Natural killer cell (primary cell): ENCODE data around the gene DLL4. TPM values are rescaled to one million over a fixed set of nuclear protein-coding genes. Genes with fewer than 3 reads are reported as not detected.

Experiments
- ATAC-seq, 3 donors: fragments of 150-1000 bp in 2 of 3; fragments of 200-7000 bp in 1 of 3; cut with Tn5 transposase; 1 replicate in 1 of 3; 2 replicates in 2 of 3; pipeline ENCODE4 v1.10.0; 2021; ENCODE audit warnings: mild to moderate bottlenecking in 2 of 3, moderate library complexity in 2 of 3
- DNase-seq, 2 donors: peaks; one replicate each; pipeline versions ENCODE4 v3.0.0 to v3.0.0-alpha.2; 2013 to 2021; ENCODE audit warnings: mixed read lengths in 1 of 2
- H3K27ac ChIP-seq: one replicate; pipeline ENCODE4 v1.5.1; 2013; ENCODE audit warnings: mild to moderate bottlenecking, low read length
- H3K27me3 ChIP-seq: one replicate; pipeline ENCODE4 v1.6.1; 2013; ENCODE audit warnings: low read length; ENCODE audit not compliant: control insufficient read depth, insufficient read depth
- H3K36me3 ChIP-seq: one replicate; pipeline ENCODE4 v1.6.1; 2013; ENCODE audit warnings: low read length; ENCODE audit not compliant: control insufficient read depth, insufficient read depth
- H3K4me1 ChIP-seq: one replicate; pipeline ENCODE4 v1.6.1; 2013; ENCODE audit warnings: low read length; ENCODE audit not compliant: control insufficient read depth, insufficient read depth
- H3K4me3 ChIP-seq: one replicate; pipeline ENCODE4 v1.5.1; 2013; ENCODE audit warnings: low read length
- H3K9me3 ChIP-seq: one replicate; pipeline ENCODE4 v1.6.1; 2013; ENCODE audit warnings: low read length; ENCODE audit not compliant: control insufficient read depth, insufficient read depth
- H3K27ac Mint-ChIP-seq, 2 donors: one replicate each; pipeline ENCODE4 v1.8.0; 2022; ENCODE audit warnings: mild to moderate bottlenecking in 2 of 2, mixed read lengths in 2 of 2, moderate library complexity in 1 of 2
- H3K27me3 Mint-ChIP-seq, 2 donors: one replicate each; pipeline ENCODE4 v1.8.0; 2022; ENCODE audit warnings: low read depth in 2 of 2, mixed read lengths in 2 of 2
- H3K36me3 Mint-ChIP-seq: one replicate; pipeline ENCODE4 v1.8.0; 2022; ENCODE audit warnings: mixed read lengths
- H3K4me1 Mint-ChIP-seq, 2 donors: one replicate each; pipeline ENCODE4 v1.8.0; 2022; ENCODE audit warnings: mixed read lengths in 2 of 2
- H3K4me3 Mint-ChIP-seq: one replicate; pipeline ENCODE4 v1.8.0; 2022; ENCODE audit warnings: mild to moderate bottlenecking, moderate library complexity, mixed read lengths
- H3K9me3 Mint-ChIP-seq, 2 donors: one replicate each; pipeline ENCODE4 v1.8.0; 2022; ENCODE audit warnings: mixed read lengths in 2 of 2
- WGBS: methylation state at CpG from one replicate; pipeline ENCODE4 v1.1.7; 2013; ENCODE audit warnings: missing lambda C conversion rate; ENCODE audit not compliant: insufficient coverage; 5-methylcytosine and 5-hydroxymethylcytosine counted together
- intact Hi-C: fragments of 100-400 bp; cut with micrococcal nuclease; formaldehyde crosslinking; loops from one replicate; pipeline ENCODE4 v1.14.2; 2022
- total RNA-seq, 4 donors: library from RNA; stranded (reverse); fragments of 120-200 nt in 1 of 4; gene quantifications; one replicate each; pipeline versions ENCODE4 v1.2.3 to v1.2.4, GENCODE V29; 2013 to 2022
- TF ChIP-seq, protein P1 (sequence below): fragments of 200-600 bp; IDR thresholded peaks from one replicate; pipeline ENCODE4 v1.8.0; 2022; ENCODE audit warnings: antibody characterized with exemption

The DLL4 gene
- total RNA-seq, 3 donors from 2014 or later (not counting 1 experiment from before 2014, with no cell fraction given) = 0.10 to 0.16 TPM; not detected in 1

DNA sequence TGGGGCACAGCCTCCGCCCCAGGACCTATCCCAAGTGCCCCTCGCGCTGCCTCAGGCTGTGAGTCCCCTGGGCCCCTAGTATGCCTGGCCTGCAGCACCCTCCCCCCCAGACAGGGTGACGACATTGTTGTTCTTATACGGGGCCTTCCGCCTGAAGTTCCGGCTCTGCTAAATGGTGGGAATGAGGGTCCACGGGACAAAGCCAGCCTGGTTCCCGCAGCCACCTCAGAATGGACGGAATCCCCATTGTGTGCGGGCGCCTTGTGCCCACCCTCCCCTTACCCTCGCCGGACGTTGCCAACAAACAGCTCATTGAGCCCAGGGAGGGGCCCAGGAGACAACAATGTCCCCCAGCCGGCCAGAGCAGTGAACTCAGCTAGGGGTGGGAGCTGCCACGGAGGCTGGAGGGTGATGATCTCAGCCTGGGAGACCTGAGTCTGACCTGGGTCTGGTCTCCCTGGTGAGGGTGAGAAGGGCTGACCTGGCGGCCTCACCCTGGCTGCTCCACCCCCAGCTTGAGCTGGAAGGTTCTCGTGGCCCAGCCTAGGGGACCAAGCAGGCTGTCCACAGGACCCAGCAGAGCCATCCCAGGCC is 10.2 kb upstream of the DLL4 start:
- intact Hi-C loops = no loop called here
- Histone ChIP-seq H3K27ac (no peak overlapping the region), H3K4me3 (no peak overlapping the region), H3K9me3 (no peaks in the 10 kb centered on the region), H3K27me3 (no peaks in the 10 kb centered on the region), H3K36me3 (no peaks in the 10 kb centered on the region), H3K4me1 (no peaks in the 10 kb centered on the region)
- DNase-seq (no peak), ATAC-seq (no peak)
- no peak overlapping the region for H3K27ac Mint-ChIP-seq
- H3K4me3 Mint-ChIP-seq = no peak overlapping the region
- H3K4me1 Mint-ChIP-seq = no peaks in the 10 kb centered on the region
- H3K9me3 Mint-ChIP-seq = no peaks in the 10 kb centered on the region
- H3K27me3 Mint-ChIP-seq = peaks cover 7% of the 10 kb centered on the region in 2 donors
- no peaks in the 10 kb centered on the region for H3K36me3 Mint-ChIP-seq
- TF ChIP-seq, protein P1, sequence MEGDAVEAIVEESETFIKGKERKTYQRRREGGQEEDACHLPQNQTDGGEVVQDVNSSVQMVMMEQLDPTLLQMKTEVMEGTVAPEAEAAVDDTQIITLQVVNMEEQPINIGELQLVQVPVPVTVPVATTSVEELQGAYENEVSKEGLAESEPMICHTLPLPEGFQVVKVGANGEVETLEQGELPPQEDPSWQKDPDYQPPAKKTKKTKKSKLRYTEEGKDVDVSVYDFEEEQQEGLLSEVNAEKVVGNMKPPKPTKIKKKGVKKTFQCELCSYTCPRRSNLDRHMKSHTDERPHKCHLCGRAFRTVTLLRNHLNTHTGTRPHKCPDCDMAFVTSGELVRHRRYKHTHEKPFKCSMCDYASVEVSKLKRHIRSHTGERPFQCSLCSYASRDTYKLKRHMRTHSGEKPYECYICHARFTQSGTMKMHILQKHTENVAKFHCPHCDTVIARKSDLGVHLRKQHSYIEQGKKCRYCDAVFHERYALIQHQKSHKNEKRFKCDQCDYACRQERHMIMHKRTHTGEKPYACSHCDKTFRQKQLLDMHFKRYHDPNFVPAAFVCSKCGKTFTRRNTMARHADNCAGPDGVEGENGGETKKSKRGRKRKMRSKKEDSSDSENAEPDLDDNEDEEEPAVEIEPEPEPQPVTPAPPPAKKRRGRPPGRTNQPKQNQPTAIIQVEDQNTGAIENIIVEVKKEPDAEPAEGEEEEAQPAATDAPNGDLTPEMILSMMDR = no peak
- 91% methylated on average over 19 of the region's 19 CpGs for WGBS

DNA sequence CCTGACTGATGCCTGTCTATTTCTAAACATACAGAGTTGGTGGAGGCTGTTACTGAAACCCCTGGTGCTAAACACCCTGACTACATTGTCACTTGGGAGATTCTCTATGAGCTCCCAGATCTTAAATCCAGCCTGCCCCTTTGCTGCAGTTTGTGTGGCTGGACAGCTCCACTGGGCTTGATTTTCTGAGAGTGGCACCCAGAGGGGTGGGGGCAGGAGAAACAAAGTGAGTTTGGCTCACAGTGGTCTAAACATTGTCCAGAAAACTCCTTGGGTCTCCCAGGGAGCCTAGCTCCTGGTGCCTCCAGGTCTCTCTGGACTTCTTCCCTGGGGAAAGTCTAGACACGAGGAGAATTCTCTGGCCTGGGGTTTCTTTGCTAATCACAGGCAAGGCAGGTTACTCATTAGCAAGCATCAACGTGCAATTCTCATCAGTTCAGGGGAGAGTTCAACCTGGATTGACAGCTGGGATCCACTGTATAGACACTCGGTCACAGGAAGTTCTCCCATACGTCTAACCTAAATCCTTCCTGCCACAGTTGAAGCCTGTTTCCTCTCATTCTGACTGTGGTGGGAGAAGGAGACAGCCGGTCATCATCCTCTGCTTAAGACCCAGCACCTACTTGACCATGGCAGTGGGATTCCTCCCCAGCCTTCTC is 7.1 kb upstream of the DLL4 start:
- DNase-seq = no peak
- no peaks in the 10 kb centered on the region for H3K36me3 Mint-ChIP-seq
- Histone ChIP-seq H3K27me3 (peaks cover 12% of the 10 kb centered on the region), H3K9me3 (no peaks in the 10 kb centered on the region), H3K36me3 (no peaks in the 10 kb centered on the region), H3K4me1 (peaks cover 15% of the 10 kb centered on the region), H3K4me3 (no peak overlapping the region), H3K27ac (no peak overlapping the region)
- intact Hi-C loops = no loop called here
- no peaks in the 10 kb centered on the region for H3K9me3 Mint-ChIP-seq
- H3K27ac Mint-ChIP-seq = no peak overlapping the region
- peaks cover 11 to 26% of the 10 kb centered on the region in 2 donors for H3K27me3 Mint-ChIP-seq
- TF ChIP-seq, protein P1 = no peak
- H3K4me1 Mint-ChIP-seq = peaks cover 8 to 12% of the 10 kb centered on the region in 2 donors
- WGBS = 53% methylated on average over 5 of the region's 5 CpGs
- H3K4me3 Mint-ChIP-seq = no peak overlapping the region
- no peak for ATAC-seq

DNA sequence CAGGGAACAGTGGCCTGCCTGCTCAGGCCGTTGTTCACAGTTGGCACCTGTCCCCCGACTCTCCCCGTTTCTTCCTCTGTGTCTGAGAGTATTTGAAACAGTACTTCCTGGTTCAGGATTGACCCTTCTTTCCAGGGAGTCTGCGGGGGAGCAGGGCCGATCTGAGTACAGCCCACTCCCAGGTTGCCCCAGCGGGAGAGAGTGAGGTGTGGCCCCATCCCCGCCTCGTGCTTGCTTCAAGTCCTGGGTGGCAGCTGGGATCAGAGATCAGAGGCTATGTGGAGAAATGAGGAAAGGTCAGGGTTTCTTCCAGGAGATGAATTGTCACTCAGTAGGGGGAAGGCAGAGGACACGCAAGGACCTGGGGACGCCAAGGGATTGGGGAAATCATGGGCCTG is 6.5 kb upstream of the DLL4 start:
- no peaks in the 10 kb centered on the region for H3K36me3 ChIP-seq
- DNase-seq = no peak
- no peaks in the 10 kb centered on the region for H3K36me3 Mint-ChIP-seq
- H3K27me3 ChIP-seq = peaks cover 17% of the 10 kb centered on the region
- H3K27ac Mint-ChIP-seq = no peak overlapping the region
- H3K4me1 ChIP-seq = peaks cover 21% of the 10 kb centered on the region
- H3K4me1 Mint-ChIP-seq = peaks cover 12 to 17% of the 10 kb centered on the region in 2 donors
- TF ChIP-seq, protein P1 = no peak
- H3K4me3 Mint-ChIP-seq = no peak overlapping the region
- intact Hi-C loops = no loop called here
- H3K27ac ChIP-seq = no peak overlapping the region
- H3K27me3 Mint-ChIP-seq = peaks cover 15 to 30% of the 10 kb centered on the region in 2 donors
- H3K4me3 ChIP-seq = no peak overlapping the region
- WGBS = 82% methylated on average over 10 of the region's 10 CpGs
- H3K9me3 Mint-ChIP-seq = no peaks in the 10 kb centered on the region
- no peak for ATAC-seq
- H3K9me3 ChIP-seq = no peaks in the 10 kb centered on the region
